Calu3 (cell line): Measurements from ENCODE around the gene DHCR24. TPM values are rescaled to one million over a fixed set of nuclear protein-coding genes. Genes with fewer than 3 reads are reported as not detected.

Experiments used
- BruUV-seq: library from RNA; stranded (reverse); fragments of 400-500 nt; replicated peaks from 2 replicates; lab custom pipeline; 2021; lab: Mats Ljungman, UMichigan
- CTCF ChIA-PET: fragments of 300-600 bp; sonication (Branson Sonifier 250); formaldehyde crosslinking; loops from one replicate; lab custom pipeline; 2022; ENCODE audit warnings: antibody characterized with exemption; lab: Charles Lee
- DNase-seq: peaks from one replicate; pipeline ENCODE4 v3.0.0; 2022
- H3K27ac Mint-ChIP-seq: one replicate; pipeline ENCODE4 v1.8.0; 2022; ENCODE audit warnings: mixed read lengths; ENCODE audit not compliant: unreplicated experiment
- H3K27me3 Mint-ChIP-seq: one replicate; pipeline ENCODE4 v1.8.0; 2022; ENCODE audit warnings: mixed read lengths; ENCODE audit not compliant: unreplicated experiment
- H3K36me3 Mint-ChIP-seq: one replicate; pipeline ENCODE4 v1.8.0; 2022; ENCODE audit warnings: mild to moderate bottlenecking, moderate library complexity, mixed read lengths; ENCODE audit not compliant: insufficient read depth, unreplicated experiment
- H3K4me1 Mint-ChIP-seq: one replicate; pipeline ENCODE4 v1.8.0; 2022; ENCODE audit warnings: mild to moderate bottlenecking, low read depth, mixed read lengths; ENCODE audit not compliant: unreplicated experiment
- H3K4me3 Mint-ChIP-seq: one replicate; pipeline ENCODE4 v1.8.0; 2022; ENCODE audit warnings: mild to moderate bottlenecking, low read depth, moderate library complexity, mixed read lengths; ENCODE audit not compliant: unreplicated experiment
- H3K9me3 Mint-ChIP-seq: one replicate; pipeline ENCODE4 v1.8.0; 2022; ENCODE audit warnings: low read depth, mixed read lengths; ENCODE audit not compliant: unreplicated experiment
- intact Hi-C: fragments of 100-400 bp; cut with micrococcal nuclease; formaldehyde crosslinking; loops from one replicate; pipeline ENCODE4 v1.10.0; 2022; ENCODE audit not compliant: unreplicated experiment
- total RNA-seq: library from RNA; stranded (reverse); gene quantifications from 2 replicates; pipeline ENCODE4 v1.2.3, GENCODE V29; 2022
- TF ChIP-seq, protein P1 (sequence below): fragments of 200-600 bp; IDR thresholded peaks from one replicate; pipeline ENCODE4 v1.8.0; 2022; ENCODE audit warnings: antibody characterized with exemption; ENCODE audit not compliant: unreplicated experiment

DHCR24 gene
- total RNA-seq, 1 experiment from 2014 or later, result 469 TPM

DNA sequence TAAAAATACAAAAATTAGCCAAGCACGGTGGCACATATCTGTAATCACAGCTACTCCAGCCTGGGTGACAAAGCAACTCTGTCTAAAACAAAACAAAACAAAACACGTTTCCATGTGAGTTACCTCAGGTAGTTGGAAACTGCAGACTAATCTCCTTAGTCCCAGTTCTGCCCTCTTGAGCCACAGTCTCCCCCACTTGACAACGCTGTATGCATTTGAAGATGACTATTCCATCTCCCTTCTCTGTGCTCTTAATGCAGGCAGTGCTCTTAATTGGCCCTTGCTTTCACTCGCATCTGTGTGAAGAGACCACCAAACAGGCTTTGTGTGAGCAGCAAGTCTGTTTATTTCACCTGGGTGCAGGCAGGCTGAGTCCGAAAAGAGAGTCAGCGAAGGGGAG, 19.6 kb upstream of the DHCR24 start:
- BruUV-seq, result no TSS peak
- Mint-ChIP-seq H3K4me3 (no peak overlapping the region), H3K27me3 (peaks cover 18% of the 10 kb centered on the region), H3K27ac (no peak overlapping the region), H3K9me3 (no peaks in the 10 kb centered on the region), H3K4me1 (no peaks in the 10 kb centered on the region), H3K36me3 (no peaks in the 10 kb centered on the region)
- CTCF ChIA-PET, result no interaction called here
- TF ChIP-seq, protein P1, sequence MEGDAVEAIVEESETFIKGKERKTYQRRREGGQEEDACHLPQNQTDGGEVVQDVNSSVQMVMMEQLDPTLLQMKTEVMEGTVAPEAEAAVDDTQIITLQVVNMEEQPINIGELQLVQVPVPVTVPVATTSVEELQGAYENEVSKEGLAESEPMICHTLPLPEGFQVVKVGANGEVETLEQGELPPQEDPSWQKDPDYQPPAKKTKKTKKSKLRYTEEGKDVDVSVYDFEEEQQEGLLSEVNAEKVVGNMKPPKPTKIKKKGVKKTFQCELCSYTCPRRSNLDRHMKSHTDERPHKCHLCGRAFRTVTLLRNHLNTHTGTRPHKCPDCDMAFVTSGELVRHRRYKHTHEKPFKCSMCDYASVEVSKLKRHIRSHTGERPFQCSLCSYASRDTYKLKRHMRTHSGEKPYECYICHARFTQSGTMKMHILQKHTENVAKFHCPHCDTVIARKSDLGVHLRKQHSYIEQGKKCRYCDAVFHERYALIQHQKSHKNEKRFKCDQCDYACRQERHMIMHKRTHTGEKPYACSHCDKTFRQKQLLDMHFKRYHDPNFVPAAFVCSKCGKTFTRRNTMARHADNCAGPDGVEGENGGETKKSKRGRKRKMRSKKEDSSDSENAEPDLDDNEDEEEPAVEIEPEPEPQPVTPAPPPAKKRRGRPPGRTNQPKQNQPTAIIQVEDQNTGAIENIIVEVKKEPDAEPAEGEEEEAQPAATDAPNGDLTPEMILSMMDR, result no peak
- intact Hi-C loops, result no loop called here
- DNase-seq, result no peak

DNA sequence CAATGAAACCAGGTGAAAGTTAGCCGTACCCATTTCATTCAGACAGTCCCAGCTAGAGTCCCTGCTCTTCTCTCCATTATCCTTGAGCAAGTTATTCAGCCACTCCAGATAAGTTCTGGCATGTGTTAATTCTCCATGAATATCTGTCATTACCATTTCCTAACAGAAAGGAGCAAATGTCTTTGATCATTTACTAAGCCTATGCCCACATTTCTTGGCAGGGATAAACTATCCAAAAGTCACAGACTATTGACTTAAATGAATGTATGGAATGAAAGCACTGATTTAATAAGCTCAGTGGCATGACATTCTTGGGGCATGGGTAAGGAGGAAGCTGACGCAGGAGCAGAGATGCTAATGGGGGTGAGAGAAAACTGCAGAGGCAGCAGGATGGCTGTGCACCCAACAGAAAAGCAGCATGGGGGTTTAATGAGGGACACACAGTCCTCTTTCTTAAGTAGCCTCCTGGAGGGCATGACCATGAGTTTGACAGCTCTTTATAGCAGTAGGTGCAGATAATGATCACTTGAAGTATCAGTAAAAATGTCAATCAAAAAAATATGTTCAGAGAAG, 17.6 kb upstream of the DHCR24 start:
- Mint-ChIP-seq H3K4me3 (no peak overlapping the region), H3K4me1 (no peaks in the 10 kb centered on the region), H3K27me3 (peaks cover 35% of the 10 kb centered on the region), H3K36me3 (no peaks in the 10 kb centered on the region), H3K27ac (no peak overlapping the region), H3K9me3 (no peaks in the 10 kb centered on the region)
- intact Hi-C loops, result no loop called here
- BruUV-seq, result no TSS peak
- no peak for DNase-seq
- TF ChIP-seq, protein P1, result no peak
- CTCF ChIA-PET, result interaction anchor here (0.9 to 1.3 kb wide), 3 partner anchors 12 to 24 kb away, joined by 3 to 4 read pairs (median 3); no protein-coding TSS in a partner anchor

DNA sequence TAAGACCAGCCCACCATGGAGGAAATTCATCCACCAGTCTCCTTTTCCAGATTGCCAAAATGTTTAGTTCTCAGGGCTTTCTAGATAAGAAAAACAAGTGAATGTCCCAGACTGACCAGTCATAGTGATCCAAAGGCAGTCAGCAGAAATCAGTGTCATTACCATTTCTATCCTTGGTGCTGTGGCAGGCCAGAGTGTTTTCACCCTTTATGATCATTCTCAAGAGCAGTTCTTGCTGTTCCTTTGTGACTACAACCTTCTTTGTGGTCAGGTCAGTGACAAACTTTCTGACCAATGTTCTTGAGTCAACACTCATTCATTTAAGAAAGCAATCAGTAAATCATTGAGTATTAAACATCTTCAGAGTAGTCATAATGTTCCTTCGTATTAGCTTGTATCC, 7.3 kb upstream of the DHCR24 start:
- Mint-ChIP-seq H3K27me3 (no peaks in the 10 kb centered on the region), H3K36me3 (no peaks in the 10 kb centered on the region), H3K4me1 (no peaks in the 10 kb centered on the region), H3K27ac (no peak overlapping the region), H3K4me3 (no peak overlapping the region), H3K9me3 (no peaks in the 10 kb centered on the region)
- DNase-seq, result no peak
- TF ChIP-seq, protein P1, result no peak
- no TSS peak for BruUV-seq
- intact Hi-C loops, result no loop called here
- CTCF ChIA-PET, result no interaction called here

DNA sequence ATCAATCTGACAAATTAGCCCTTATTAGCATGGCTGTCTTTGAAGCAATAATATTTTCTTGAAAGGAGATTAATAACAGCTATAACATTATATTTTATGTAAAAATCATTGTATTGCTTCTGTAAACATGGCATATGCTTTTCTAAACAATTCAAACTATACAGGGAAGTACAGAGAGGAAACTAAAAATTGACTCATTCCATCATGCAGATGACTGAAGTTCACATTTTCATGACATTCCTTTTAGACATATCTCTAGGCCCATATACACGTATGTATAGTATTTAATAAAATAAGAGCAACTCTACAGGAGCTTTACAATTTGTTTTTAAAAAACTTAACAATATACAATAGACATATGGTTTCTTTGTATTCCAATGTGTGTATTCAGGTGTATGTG, 5.6 kb upstream of the DHCR24 start:
- no peak overlapping the region for H3K27ac Mint-ChIP-seq
- H3K4me3 Mint-ChIP-seq, result no peak overlapping the region
- no peak for DNase-seq
- H3K4me1 Mint-ChIP-seq, result peaks cover 13% of the 10 kb centered on the region
- TF ChIP-seq, protein P1, result no peak
- no peaks in the 10 kb centered on the region for H3K9me3 Mint-ChIP-seq
- peaks cover 8% of the 10 kb centered on the region for H3K36me3 Mint-ChIP-seq
- H3K27me3 Mint-ChIP-seq, result no peaks in the 10 kb centered on the region
- no TSS peak for BruUV-seq
- intact Hi-C loops, result no loop called here
- CTCF ChIA-PET, result interaction anchor here (0.9 to 1.0 kb wide), 2 partner anchors 12 to 52 kb away, joined by 3 to 4 read pairs; no protein-coding TSS in a partner anchor
